Lower leg skin (tissue), 4 donors: ENCODE data around the gene MICAL2. TPM values are rescaled to one million over a fixed set of nuclear protein-coding genes. Genes with fewer than 3 reads are reported as not detected.

Experiments used
- DNase-seq, 2 donors: peaks; one replicate each; pipeline ENCODE4 v3.0.0-alpha.2; 2019; ENCODE audit warnings: low spot score in 2 of 2
- H3K4me3 ChIP-seq: fragments of 200-600 bp; sonication (generic); 2 replicates; pipeline ENCODE4 v1.5.1; 2017; ENCODE audit warnings: mild to moderate bottlenecking, low read depth; ENCODE audit not compliant: poor library complexity, severe bottlenecking
- POLR2A ChIP-seq, 2 donors: fragments of 450-650 bp; IDR thresholded peaks; one replicate each; pipeline ENCODE4 v1.6.1; 2016 to 2017; ENCODE audit warnings: antibody characterized with exemption in 2 of 2, mild to moderate bottlenecking in 1 of 2, moderate library complexity in 1 of 2
- WGBS, 2 donors: methylation state at CpG; one replicate each; pipeline ENCODE4 v1.1.5; 2018; 5-methylcytosine and 5-hydroxymethylcytosine counted together
- intact Hi-C: fragments of 100-400 bp; cut with DNase I; formaldehyde crosslinking; loops from one replicate; pipeline ENCODE4 v1.15.0; 2023; ENCODE audit warnings: low total_unique reads
- total RNA-seq, 4 donors: library from RNA; depleted of rRNA; stranded (reverse); fragments of >200 nt; gene quantifications; one replicate each; pipeline ENCODE4 v1.1.0, GENCODE V29; 2016
- TF ChIP-seq, protein P1 (sequence below), 3 donors: fragments of 450-650 bp; IDR thresholded peaks; one replicate each; pipeline ENCODE4 v1.5.1; 2016; ENCODE audit warnings: antibody characterized with exemption in 3 of 3, mild to moderate bottlenecking in 3 of 3, moderate library complexity in 2 of 3

Gene MICAL2
- total RNA-seq, 4 donors from 2014 or later = 117 to 238 (median 145) TPM

GRCh38 chr11:12260731-12261521 is 150.5 kb downstream of the MICAL2 start:
- intact Hi-C loops = no loop called here
- H3K4me3 ChIP-seq = no peak overlapping the region
- DNase-seq = no peak
- TF ChIP-seq, protein P1, sequence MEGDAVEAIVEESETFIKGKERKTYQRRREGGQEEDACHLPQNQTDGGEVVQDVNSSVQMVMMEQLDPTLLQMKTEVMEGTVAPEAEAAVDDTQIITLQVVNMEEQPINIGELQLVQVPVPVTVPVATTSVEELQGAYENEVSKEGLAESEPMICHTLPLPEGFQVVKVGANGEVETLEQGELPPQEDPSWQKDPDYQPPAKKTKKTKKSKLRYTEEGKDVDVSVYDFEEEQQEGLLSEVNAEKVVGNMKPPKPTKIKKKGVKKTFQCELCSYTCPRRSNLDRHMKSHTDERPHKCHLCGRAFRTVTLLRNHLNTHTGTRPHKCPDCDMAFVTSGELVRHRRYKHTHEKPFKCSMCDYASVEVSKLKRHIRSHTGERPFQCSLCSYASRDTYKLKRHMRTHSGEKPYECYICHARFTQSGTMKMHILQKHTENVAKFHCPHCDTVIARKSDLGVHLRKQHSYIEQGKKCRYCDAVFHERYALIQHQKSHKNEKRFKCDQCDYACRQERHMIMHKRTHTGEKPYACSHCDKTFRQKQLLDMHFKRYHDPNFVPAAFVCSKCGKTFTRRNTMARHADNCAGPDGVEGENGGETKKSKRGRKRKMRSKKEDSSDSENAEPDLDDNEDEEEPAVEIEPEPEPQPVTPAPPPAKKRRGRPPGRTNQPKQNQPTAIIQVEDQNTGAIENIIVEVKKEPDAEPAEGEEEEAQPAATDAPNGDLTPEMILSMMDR (IDR thresholded peaks at IDR 0.05) = no peak
- no peak for TF ChIP-seq POLR2A (IDR thresholded peaks at IDR 0.05)
- 92 to 94% methylated on average over 8 of the region's 8 CpGs for WGBS, 2 donors

DNA sequence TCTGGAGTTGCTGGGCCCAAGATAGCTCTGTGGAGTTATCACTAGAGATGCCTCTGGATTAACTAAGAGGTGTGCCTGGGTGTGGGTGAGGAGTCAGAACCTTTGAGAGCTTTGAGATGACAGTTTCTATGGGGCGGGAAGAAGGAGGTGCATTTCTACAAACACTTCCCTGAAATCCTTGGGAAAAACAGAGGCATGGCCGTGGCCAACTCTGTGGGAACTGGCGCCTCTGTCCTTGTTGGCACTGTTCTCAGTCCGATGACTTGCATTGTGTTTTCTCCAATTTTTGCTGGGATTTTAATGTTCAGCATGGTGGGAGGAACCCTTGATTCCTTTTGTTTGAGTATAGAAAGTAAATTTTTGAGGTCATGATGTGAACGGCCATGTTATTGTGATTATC is 151.2 kb downstream of the MICAL2 start:
- TF ChIP-seq, protein P1 (IDR thresholded peaks at IDR 0.05) = no peak
- no peak for TF ChIP-seq POLR2A (IDR thresholded peaks at IDR 0.05)
- intact Hi-C loops = no loop called here
- H3K4me3 ChIP-seq = no peak overlapping the region
- no peak for DNase-seq
- 72 to 83% methylated on average over 5 of the region's 5 CpGs for WGBS, 2 donors

DNA sequence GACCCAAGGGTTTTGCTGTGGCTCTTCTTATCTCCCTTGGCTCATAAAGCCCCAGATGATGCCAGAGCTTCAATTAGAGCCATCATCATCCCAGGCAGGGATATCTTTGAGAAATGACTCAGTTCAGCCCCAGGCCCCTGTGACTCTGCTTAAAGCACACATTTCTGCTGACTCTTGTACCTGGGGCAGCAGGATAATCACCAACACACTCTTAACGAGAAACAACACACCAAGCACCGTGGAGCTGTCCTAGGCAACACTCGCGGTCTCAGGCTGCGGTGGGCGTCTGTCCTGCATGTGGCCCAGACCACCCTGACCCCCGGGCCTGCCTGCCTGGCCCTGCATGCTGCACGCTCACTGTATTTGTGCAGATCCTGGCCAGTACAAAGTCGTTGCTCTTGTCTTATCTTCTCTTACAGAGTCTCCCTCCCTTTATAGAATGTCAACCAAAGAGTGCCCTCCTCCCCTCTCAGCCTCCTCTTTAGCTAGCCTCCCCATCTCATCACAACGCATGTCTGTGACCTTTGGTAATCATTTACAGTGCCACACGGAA is 152.8 kb downstream of the MICAL2 start:
- WGBS, 2 donors = 67 to 75% methylated on average over 11 of the region's 11 CpGs
- no peak for DNase-seq
- TF ChIP-seq, protein P1 (IDR thresholded peaks at IDR 0.05) = no peak
- TF ChIP-seq POLR2A (IDR thresholded peaks at IDR 0.05) = no peak
- no peak overlapping the region for H3K4me3 ChIP-seq
- intact Hi-C loops = no loop called here

DNA sequence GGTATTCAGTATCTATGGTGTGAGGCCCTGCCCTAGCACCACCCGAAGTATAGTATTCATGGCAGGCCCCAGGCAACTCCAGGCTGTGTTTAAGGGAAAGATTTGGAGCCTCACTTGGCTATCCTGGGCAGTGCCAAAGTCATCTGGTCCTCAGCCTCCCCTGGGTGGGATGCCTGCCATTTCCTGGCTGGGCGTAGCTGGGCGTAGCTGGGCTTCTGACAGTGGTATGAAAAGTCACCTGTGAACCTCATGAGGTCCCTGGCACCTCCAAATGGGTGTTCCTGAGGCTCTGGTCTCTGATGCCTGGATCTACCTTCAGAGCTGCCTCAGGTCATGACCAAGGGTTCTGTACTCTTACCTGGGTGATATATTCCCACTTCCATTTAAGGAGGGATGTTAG is 154.0 kb downstream of the MICAL2 start:
- DNase-seq = no peak
- TF ChIP-seq, protein P1 (IDR thresholded peaks at IDR 0.05) = no peak
- TF ChIP-seq POLR2A (IDR thresholded peaks at IDR 0.05) = no peak
- no peak overlapping the region for H3K4me3 ChIP-seq
- intact Hi-C loops = no loop called here
- WGBS, 2 donors = 46 to 79% methylated on average over 3 of the region's 3 CpGs

DNA sequence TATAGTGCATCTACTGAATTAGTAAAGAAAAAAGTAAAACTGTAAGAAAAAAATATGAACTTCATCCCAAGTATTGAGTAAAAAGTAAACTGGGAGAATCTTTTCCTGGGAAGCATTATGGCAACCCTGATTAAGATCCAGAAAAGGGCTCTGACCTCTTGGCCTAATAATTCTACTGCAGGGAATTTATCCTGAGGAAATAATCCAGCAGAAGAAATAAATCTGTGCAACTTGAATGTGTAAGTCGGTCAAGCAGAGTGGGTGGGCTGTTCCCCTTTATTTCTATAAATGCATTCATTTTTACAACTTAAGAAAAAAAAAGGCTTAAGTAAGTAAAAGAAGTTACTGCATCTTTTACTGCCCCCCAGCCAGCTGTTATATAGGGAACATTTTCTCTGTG is 155.7 kb downstream of the MICAL2 start:
- 69 to 82% methylated on average over 1 of the region's 1 CpG for WGBS, 2 donors
- intact Hi-C loops = no loop called here

More for the DNA sequence above, 155.7 kb downstream of the MICAL2 start:
- no peak overlapping the region for H3K4me3 ChIP-seq
- DNase-seq = no peak
- TF ChIP-seq, protein P1 (IDR thresholded peaks at IDR 0.05) = no peak
- TF ChIP-seq POLR2A (IDR thresholded peaks at IDR 0.05) = no peak
